Naive thymus-derived CD8-positive, alpha-beta T cell (primary cell): Measurements from ENCODE around the gene GRM5. TPM values are rescaled to one million over a fixed set of nuclear protein-coding genes. Genes with fewer than 3 reads are reported as not detected.

Experiments used
- ATAC-seq, 2 donors: fragments of 150-1000 bp; cut with Tn5 transposase in 1 of 2; sonication (Bioruptor Pico), chemical (Tn5 transposase) in 1 of 2; 1 replicate in 1 of 2; 2 replicates in 1 of 2; pipeline ENCODE4 v1.10.0; 2021; ENCODE audit warnings: mild to moderate bottlenecking in 2 of 2, moderate library complexity in 2 of 2
- POLR2A ChIA-PET: fragments of 350-600 bp; sonication (Branson Sonifier 250); formaldehyde crosslinking; loops from one replicate; lab custom pipeline; 2021; ENCODE audit warnings: antibody characterized with exemption; lab: Charles Lee
- DNase-seq, 10 donors: peaks; one replicate each; pipeline versions ENCODE4 v3.0.0 to v3.0.0-alpha.2; 2020 to 2022
- H3K27ac Mint-ChIP-seq, 10 donors: one replicate each; pipeline ENCODE4 v1.8.0; 2020 to 2022; ENCODE audit warnings: mild to moderate bottlenecking in 10 of 10, mixed read lengths in 10 of 10, moderate library complexity in 4 of 10, inconsistent platforms in 1 of 10
- H3K27me3 Mint-ChIP-seq, 5 donors: one replicate each; pipeline ENCODE4 v1.8.0; 2021 to 2022; ENCODE audit warnings: mixed read lengths in 5 of 5
- H3K36me3 Mint-ChIP-seq, 3 donors: one replicate each; pipeline ENCODE4 v1.8.0; 2020 to 2022; ENCODE audit warnings: mixed read lengths in 3 of 3, mild to moderate bottlenecking in 2 of 3, inconsistent platforms in 1 of 3
- H3K4me1 Mint-ChIP-seq, 4 donors: one replicate each; pipeline ENCODE4 v1.8.0; 2021 to 2022; ENCODE audit warnings: mixed read lengths in 4 of 4
- H3K4me3 Mint-ChIP-seq, 10 donors: one replicate each; pipeline ENCODE4 v1.8.0; 2020 to 2022; ENCODE audit warnings: mild to moderate bottlenecking in 10 of 10, mixed read lengths in 10 of 10, moderate library complexity in 6 of 10, inconsistent platforms in 1 of 10
- H3K9me3 Mint-ChIP-seq, 9 donors: one replicate each; pipeline ENCODE4 v1.8.0; 2020 to 2022; ENCODE audit warnings: mixed read lengths in 9 of 9, mild to moderate bottlenecking in 3 of 9, inconsistent platforms in 1 of 9, moderate library complexity in 1 of 9
- polyA plus RNA-seq, 3 donors: library from polyadenylated mRNA; unstranded; fragments of 300-500 nt; fragmentation: Illumina TruSeq; gene quantifications; one replicate each; pipeline ENCODE4 v1.2.3, GENCODE V29; 2021
- total RNA-seq, 8 experiments: library from RNA in 2 of 8; stranded (reverse) in 2 of 8; gene quantifications; one replicate each; pipeline ENCODE4 v1.2.3 and lab custom pipeline; 2021 to 2026

Gene GRM5
- total and polyA plus RNA-seq, 5 experiments from 2014 or later, result not detected

DNA sequence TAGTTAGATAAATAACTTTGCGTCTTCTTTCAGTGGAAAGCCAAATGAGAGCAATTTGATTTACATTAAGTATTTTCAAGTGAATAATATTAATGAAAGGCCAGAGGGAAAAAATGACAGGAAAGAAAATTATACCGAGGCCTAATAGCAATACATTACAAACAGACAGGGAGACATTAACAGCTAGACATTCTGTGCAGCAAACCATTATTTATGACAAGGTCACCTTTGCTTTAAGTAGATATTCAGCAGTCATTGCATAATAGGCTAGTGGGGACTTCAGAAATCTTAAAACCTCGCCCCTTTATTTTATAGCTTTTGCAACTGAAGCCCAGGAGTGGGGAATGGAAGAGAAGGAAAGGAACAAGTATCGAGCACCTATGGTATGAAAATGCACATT lies 321.6 kb downstream of the GRM5 start:
- Mint-ChIP-seq H3K27ac (no peak overlapping the region), H3K4me1 (no peaks in the 10 kb centered on the region), H3K4me3 (no peak overlapping the region), H3K36me3 (peaks cover 0 to 8% (median 2%) of the 10 kb centered on the region in 3 donors), H3K9me3 (peaks cover 0 to 8% (median 0%) of the 10 kb centered on the region in 9 donors), H3K27me3 (no peaks in the 10 kb centered on the region)
- POLR2A ChIA-PET, result no interaction called here
- DNase-seq (no peak), ATAC-seq (no peak)

DNA sequence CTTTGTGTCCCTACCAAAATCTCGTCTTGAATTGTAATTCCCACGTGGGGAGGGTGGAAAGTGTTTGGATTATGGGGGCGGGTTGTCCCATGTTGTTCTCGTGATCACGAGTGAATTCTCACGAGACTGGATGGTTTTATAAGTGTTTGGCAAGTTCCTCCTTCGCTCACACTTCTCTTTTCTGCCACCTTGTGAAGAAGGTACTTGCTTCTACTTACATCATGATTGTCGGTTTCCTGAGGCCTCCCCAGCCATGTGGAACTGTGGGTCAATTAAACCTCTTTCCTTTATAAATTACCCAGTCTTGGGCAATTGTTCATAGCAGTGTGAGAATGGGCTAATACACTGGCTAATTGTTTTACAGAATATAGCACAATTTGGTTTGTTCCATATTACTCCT lies 326.3 kb downstream of the GRM5 start:
- no peaks in the 10 kb centered on the region for H3K4me1 Mint-ChIP-seq
- H3K27ac Mint-ChIP-seq, result peak overlapping the region in 1 of 10 donors; percentile 84
- peaks cover 0 to 2% (median 0%) of the 10 kb centered on the region in 9 donors for H3K9me3 Mint-ChIP-seq
- H3K4me3 Mint-ChIP-seq, result no peak overlapping the region
- no peaks in the 10 kb centered on the region for H3K27me3 Mint-ChIP-seq
- no peaks in the 10 kb centered on the region for H3K36me3 Mint-ChIP-seq
- POLR2A ChIA-PET, result no interaction called here
- DNase-seq (no peak), ATAC-seq (no peak)

DNA sequence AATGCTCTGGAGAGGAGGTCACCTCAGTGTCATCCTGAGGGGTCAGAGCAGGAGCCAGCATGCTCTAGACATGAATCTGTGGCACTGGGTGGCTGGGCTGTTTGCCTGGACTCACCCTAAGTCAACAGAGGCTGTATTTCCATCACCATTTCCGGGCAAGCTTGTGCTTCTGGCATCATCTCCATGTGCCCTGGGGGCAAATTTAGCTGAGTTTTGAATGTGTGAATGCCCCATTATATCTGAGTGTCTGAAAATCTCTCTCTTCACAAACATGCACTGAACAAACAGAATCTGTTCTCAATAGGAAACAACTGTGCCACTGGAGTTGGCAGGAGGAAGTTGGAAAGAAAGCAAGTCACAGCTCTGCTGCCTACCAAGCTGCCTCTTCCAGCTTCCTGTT lies 356.2 kb downstream of the GRM5 start:
- DNase-seq (no peak), ATAC-seq (no peak)
- Mint-ChIP-seq H3K4me1 (peaks cover 4 to 12% (median 8%) of the 10 kb centered on the region in 4 donors), H3K9me3 (peaks cover 0 to 6% (median 0%) of the 10 kb centered on the region in 9 donors), H3K27me3 (no peaks in the 10 kb centered on the region), H3K27ac (peak overlapping the region in 1 of 10 donors; percentile 23), H3K36me3 (no peaks in the 10 kb centered on the region), H3K4me3 (no peak overlapping the region)
- POLR2A ChIA-PET, result no interaction called here

DNA sequence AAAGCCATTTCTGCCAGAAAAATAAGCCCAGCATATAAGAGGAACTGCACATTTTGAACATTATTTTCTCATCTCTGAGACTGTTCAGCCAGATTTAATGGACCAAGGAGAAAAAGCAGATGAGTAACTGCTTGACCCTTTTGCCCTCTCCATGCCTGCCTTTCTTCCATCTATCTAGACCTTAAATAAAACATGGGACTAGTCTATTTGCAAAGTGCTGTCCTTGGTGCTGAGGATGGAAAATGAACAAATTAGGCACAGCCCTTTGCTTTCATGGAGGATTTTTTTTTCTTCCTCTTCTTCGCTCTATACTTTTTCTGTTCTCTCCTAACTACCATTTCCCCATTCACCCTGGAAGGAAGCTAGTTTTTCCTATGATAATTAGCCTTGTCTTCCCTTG lies 361.3 kb downstream of the GRM5 start:
- no peaks in the 10 kb centered on the region for H3K4me1 Mint-ChIP-seq
- POLR2A ChIA-PET, result no interaction called here
- no peak overlapping the region for H3K4me3 Mint-ChIP-seq
- H3K27me3 Mint-ChIP-seq, result no peaks in the 10 kb centered on the region
- no peak for ATAC-seq
- no peaks in the 10 kb centered on the region for H3K36me3 Mint-ChIP-seq
- H3K9me3 Mint-ChIP-seq, result peaks cover 0 to 10% (median 2%) of the 10 kb centered on the region in 9 donors
- DNase-seq, result no peak
- H3K27ac Mint-ChIP-seq, result peak overlapping the region in 1 of 10 donors; percentile 30

DNA sequence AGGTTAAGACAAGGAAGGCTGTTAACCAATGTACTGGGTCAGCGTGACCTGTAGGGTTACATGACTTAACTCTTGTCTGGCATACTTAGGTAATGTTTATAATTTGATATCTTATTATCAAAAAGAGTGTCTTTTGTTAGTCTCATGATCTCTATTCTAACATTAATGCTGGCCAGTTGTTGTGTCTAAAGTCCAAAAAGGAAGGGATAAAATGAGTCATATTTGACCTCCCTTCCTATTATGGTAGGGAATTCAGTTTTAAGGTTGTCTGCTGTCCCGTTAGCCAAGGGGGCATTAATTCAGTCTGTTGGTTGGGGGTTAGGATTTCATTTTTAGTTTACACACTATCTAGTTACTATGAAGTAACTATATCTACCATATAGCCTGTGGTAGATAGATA lies 364.0 kb downstream of the GRM5 start:
- Mint-ChIP-seq H3K27me3 (no peaks in the 10 kb centered on the region), H3K36me3 (no peaks in the 10 kb centered on the region), H3K27ac (no peak overlapping the region), H3K4me3 (no peak overlapping the region), H3K9me3 (peaks cover 0 to 10% (median 2%) of the 10 kb centered on the region in 9 donors), H3K4me1 (no peaks in the 10 kb centered on the region)
- ATAC-seq, result no peak
- DNase-seq, result no peak
- POLR2A ChIA-PET, result no interaction called here

DNA sequence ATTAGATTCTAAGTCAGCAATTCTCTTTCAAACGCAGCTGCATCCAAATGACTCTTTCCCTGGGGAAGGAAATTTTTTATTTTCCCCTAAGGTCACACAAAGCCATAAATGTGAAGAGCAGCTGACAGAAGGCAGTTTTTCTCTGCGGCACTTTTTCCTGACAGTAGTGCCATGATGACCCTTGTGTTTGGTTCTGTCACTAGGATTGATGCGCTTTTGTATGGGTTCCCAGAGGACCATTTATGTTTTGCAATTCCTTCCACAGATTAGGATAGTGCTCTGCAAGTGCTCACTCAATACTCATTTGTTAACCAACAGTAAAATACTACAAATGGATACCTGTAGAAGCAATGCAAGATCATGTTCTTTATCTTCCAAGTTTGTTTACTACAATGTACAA lies 368.6 kb downstream of the GRM5 start:
- Mint-ChIP-seq H3K4me1 (no peaks in the 10 kb centered on the region), H3K4me3 (no peak overlapping the region), H3K36me3 (no peaks in the 10 kb centered on the region), H3K27ac (no peak overlapping the region), H3K27me3 (no peaks in the 10 kb centered on the region), H3K9me3 (no peaks in the 10 kb centered on the region)
- POLR2A ChIA-PET, result no interaction called here
- no peak for DNase-seq
- ATAC-seq, result no peak

DNA sequence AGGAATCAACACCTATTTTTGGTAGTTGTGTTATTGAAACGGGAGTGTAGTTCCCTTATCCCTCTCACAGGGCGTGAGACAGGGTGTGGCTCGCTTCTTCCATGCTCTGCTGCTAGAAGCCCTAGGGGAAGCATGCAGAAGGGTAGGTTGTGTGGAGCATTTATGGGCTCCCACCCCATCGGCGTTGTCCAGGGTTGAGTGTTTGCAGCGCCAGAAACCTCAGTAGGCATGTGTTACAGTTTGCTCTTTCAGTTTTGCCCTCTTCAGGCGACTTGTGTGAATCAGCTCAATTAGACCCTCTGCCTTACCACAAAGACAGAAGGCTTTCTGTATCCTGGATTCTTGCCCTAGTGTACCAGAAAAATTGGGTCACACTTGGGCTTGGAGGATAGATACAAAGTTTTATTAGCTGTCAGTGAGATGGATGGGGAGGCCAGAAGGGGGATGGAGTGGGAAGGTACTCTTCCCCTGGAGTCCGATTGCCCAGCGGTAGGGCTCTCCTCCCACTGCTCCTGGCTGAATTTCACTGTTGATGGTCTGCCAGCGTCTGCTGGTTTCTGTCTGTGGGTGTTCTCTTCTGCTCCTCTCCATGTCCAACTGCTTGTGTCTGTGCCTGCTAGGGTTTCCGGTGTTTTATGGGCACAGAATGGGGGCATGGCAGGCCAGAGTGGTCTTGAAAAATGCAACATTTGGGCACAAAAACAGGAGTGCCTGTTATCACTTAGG lies 369.9 kb downstream of the GRM5 start:
- no peak for ATAC-seq

GRCh38 chr11:88692306-88693086 lies 373.3 kb downstream of the GRM5 start:
- peaks cover 0 to 6% (median 3%) of the 10 kb centered on the region in 4 donors for H3K4me1 Mint-ChIP-seq
- no peaks in the 10 kb centered on the region for H3K9me3 Mint-ChIP-seq
- DNase-seq (no peak), ATAC-seq (no peak)
- H3K4me3 Mint-ChIP-seq, result no peak overlapping the region
- H3K27ac Mint-ChIP-seq, result no peak overlapping the region
- POLR2A ChIA-PET, result no interaction called here
- no peaks in the 10 kb centered on the region for H3K36me3 Mint-ChIP-seq
- H3K27me3 Mint-ChIP-seq, result peaks cover 0 to 2% (median 0%) of the 10 kb centered on the region in 5 donors

More for the DNA sequence above, 369.9 kb downstream of the GRM5 start:
- H3K4me3 Mint-ChIP-seq, result no peak overlapping the region
- H3K36me3 Mint-ChIP-seq, result no peaks in the 10 kb centered on the region
- no peaks in the 10 kb centered on the region for H3K9me3 Mint-ChIP-seq
- H3K27me3 Mint-ChIP-seq, result peaks cover 0 to 2% (median 0%) of the 10 kb centered on the region in 5 donors
- no peak for DNase-seq
- no peak overlapping the region for H3K27ac Mint-ChIP-seq
- no peaks in the 10 kb centered on the region for H3K4me1 Mint-ChIP-seq
- POLR2A ChIA-PET, result no interaction called here

DNA sequence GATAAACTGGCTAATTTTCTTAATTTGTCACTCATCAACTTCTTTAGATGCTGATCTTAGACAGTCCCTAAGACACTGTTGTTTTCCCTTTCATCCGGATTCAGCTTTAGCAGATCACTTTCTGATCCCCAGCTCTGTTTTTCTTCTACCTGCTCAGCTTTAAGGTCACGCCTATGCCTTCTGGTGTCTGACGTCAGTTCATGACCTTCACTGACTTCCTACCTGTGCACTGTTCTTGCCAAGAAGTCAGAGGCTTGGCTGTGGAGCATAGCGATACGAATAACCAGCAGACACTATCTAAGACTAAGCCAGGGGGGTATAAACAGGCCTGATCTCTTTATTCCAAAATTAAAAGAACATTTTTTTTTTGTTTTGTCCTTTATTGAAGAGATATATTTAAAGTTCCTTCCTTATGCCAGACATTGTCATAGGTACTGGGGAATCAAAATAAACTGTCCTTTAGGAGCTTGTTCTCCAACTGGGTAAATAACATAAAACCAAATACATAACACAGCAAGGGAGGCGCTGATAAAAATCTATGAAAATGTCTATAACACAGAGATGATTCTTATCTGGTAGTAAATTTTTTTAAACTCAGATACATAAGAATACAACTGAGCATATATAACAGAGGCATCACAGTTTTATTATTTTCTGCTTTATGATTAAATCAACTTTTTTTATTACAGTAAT lies 376.1 kb downstream of the GRM5 start:
- ATAC-seq (peak; percentile 49 to 79), DNase-seq (peak in 4 of 10 donors; percentile 2 to 17 (median 10))
- Mint-ChIP-seq H3K9me3 (peaks cover 0 to 11% (median 4%) of the 10 kb centered on the region in 9 donors), H3K4me3 (no peak overlapping the region), H3K27ac (no peak overlapping the region), H3K27me3 (peaks cover 0 to 3% (median 0%) of the 10 kb centered on the region in 5 donors), H3K4me1 (peaks cover 0 to 6% (median 4%) of the 10 kb centered on the region in 4 donors), H3K36me3 (peaks cover 0 to 6% (median 5%) of the 10 kb centered on the region in 3 donors)
- POLR2A ChIA-PET, result no interaction called here

DNA sequence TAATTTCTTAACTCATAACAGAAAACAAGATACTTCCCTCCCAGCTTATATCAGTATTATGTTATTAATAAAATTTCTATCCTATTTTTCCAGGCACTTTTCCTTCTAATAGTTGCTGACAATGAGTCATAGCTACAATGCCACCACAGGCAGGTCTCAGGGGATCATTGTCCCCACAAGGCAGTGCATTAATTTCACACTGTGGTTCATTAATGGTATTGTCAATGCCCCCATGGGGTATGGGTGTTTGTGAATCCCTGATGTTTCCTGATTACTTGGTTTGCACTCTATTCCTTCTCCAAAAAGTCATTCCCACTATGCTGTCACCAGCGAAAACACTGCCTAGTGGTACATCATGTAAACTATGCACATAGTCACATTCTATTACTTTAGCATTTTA lies 382.8 kb downstream of the GRM5 start:
- ATAC-seq, result no peak
- peaks cover 0 to 13% (median 6%) of the 10 kb centered on the region in 3 donors for H3K36me3 Mint-ChIP-seq
- H3K27ac Mint-ChIP-seq, result no peak overlapping the region
- H3K27me3 Mint-ChIP-seq, result peaks cover 0 to 1% (median 0%) of the 10 kb centered on the region in 5 donors
- DNase-seq, result no peak
- peaks cover 4 to 7% (median 6%) of the 10 kb centered on the region in 4 donors for H3K4me1 Mint-ChIP-seq
- H3K4me3 Mint-ChIP-seq, result no peak overlapping the region
- peaks cover 3 to 21% (median 10%) of the 10 kb centered on the region in 9 donors for H3K9me3 Mint-ChIP-seq
- POLR2A ChIA-PET, result interaction anchor here (1.1 kb wide), 1 partner anchor 49 kb away, joined by 3 read pairs; no protein-coding TSS in a partner anchor

GRCh38 chr11:88680806-88681205 lies 385.0 kb downstream of the GRM5 start:
- no peak overlapping the region for H3K4me3 Mint-ChIP-seq
- no peak overlapping the region for H3K27ac Mint-ChIP-seq
- peaks cover 2 to 7% (median 5%) of the 10 kb centered on the region in 4 donors for H3K4me1 Mint-ChIP-seq
- DNase-seq (no peak), ATAC-seq (no peak)
- peaks cover 0 to 21% (median 10%) of the 10 kb centered on the region in 9 donors for H3K9me3 Mint-ChIP-seq
- no peaks in the 10 kb centered on the region for H3K27me3 Mint-ChIP-seq
- POLR2A ChIA-PET, result no interaction called here
- peaks cover 0 to 13% (median 6%) of the 10 kb centered on the region in 3 donors for H3K36me3 Mint-ChIP-seq

- Mint-ChIP-seq H3K9me3 (peaks cover 0 to 4% (median 0%) of the 10 kb centered on the region in 9 donors), H3K4me1 (peaks cover 0 to 6% (median under 1%) of the 10 kb centered on the region in 4 donors), H3K36me3 (peaks cover 0 to 4% (median 0%) of the 10 kb centered on the region in 3 donors), H3K4me3 (no peak overlapping the region), H3K27me3 (no peaks in the 10 kb centered on the region), H3K27ac (no peak overlapping the region)
- POLR2A ChIA-PET, result interaction anchor here (1.3 kb wide), 1 partner anchor 9 kb away, joined by 3 read pairs; no protein-coding TSS in a partner anchor
- ATAC-seq (no peak), DNase-seq (no peak)
Observed at GRCh38 chr11:88666364-88666763, 399.4 kb downstream of the GRM5 start.
